Measurements from ENCODE around the gene TUB.

- TF ChIP-seq CTCF (IDR thresholded peaks at IDR 0.05) (no peak), EP300 (IDR thresholded peaks at IDR 0.05; ENCODE audit: borderline replicate concordance in 1 of 2, low read depth in 1 of 2, low read length in 1 of 2) (no peak), TAF1 (IDR thresholded peaks at IDR 0.05; ENCODE audit: borderline replicate concordance, low read depth, low read length) (no peak), JUND (IDR thresholded peaks at IDR 0.05) (no peak)
Measured at GRCh38 chr11:8087756-8088155, 6.7 kb downstream of the TUB start.

Data from SK-N-SH (cell line).